SH-SY5Y (cell line): ENCODE data around the gene PFKFB2.

Source experiments
- GATA2 ChIP-seq: IDR thresholded peaks from 2 replicates; pipeline ENCODE4 v1.6.1; 2011; ENCODE audit warnings: mild to moderate bottlenecking, low read depth, low read length
- GATA3 ChIP-seq: IDR thresholded peaks from 2 replicates; pipeline ENCODE4 v1.6.1; 2011; ENCODE audit warnings: low read depth, mild to moderate bottlenecking, low read length, moderate library complexity

DNA sequence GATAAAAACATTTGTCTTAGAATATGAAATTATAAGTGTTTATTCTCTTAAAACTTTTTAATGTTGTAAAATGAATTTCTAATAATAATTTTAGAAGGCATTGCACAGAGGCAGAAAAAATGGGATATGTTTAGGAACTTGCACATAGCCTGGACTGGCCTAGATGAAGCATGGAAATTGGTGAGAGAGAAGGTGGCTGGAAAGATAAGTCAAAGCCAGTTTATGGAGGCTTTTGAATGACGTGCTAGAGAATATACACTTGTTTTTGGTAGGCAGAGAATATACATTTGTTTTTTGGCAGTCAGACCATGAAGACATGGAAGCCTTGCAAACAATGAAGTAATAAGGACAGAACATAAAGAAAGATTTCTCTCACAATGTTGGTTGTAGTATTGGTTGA lies 48.6 kb downstream of the PFKFB2 start:
- no peak for TF ChIP-seq GATA2
- TF ChIP-seq GATA3, result no peak
